HG02884 (cell line): ENCODE results near the gene SPDYE3.
"Not testable (repeated sequence)": the region's sequence is repeated elsewhere in the genome, so short reads cannot be mapped to it uniquely, and the experiment has no call there.

ENCODE experiments used
- ATAC-seq: cut with Tn5 transposase; IDR thresholded peaks from one replicate; pipeline ENCODE4 v1.9.1; 2021; ENCODE audit warnings: mild to moderate bottlenecking, moderate library complexity; ENCODE audit not compliant: unreplicated experiment

Gene SPDYE3

GRCh38 chr7:100287191-100287969 is 20.1 kb upstream of the SPDYE3 start:
- not testable (repeated sequence) for ATAC-seq

GRCh38 chr7:100288258-100288657 is 19.2 kb upstream of the SPDYE3 start:
- not testable (repeated sequence) for ATAC-seq

DNA sequence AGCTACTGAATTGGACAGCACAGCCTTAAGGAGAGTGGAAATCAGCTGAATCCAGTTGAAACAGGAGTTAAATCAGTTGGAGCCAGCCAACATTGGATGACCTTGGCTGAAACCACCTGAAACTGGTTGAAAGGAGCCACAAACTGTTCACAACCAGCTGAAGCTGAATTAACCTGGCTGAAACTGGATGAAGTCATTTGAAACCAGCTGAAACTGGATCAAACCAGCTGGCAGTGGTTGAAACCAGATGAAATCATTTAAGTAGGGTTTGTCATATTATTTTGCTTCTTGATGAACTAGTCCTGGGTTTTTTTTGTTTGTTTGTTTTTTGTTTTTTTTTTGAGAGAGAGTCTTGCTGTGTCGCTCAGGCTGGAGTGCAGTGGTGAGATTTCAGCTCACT is 15.3 kb upstream of the SPDYE3 start:
- not testable (repeated sequence) for ATAC-seq

DNA sequence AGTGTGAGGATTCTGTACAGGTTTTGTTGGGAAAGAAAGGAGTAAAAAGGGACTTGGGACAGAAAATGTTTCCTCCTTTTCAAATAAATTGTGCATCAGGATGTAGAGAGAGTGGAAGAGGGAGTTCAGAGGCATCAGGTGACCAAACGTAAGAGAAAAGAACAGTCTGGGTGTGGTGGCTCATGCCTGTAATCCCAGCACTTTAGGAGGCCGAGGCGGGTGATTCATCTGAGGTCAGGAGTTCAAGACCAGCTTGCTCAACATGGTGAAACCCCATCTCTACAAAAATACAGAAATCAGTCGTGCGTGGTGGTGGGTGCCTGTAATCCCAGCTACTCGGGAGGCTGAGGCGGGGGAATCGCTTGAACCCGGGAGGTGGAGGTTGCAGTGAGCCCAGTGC is 12.2 kb upstream of the SPDYE3 start:
- ATAC-seq, result not testable (repeated sequence)

- ATAC-seq, result not testable (repeated sequence)
Measured at GRCh38 chr7:100297852-100298631, 9.5 kb upstream of the SPDYE3 start.

- ATAC-seq, result not testable (repeated sequence)
Measured at GRCh38 chr7:100298632-100298895, 8.9 kb upstream of the SPDYE3 start.

- not testable (repeated sequence) for ATAC-seq
Measured at GRCh38 chr7:100304526-100304925, 3.0 kb upstream of the SPDYE3 start.

- not testable (repeated sequence) for ATAC-seq
Measured at GRCh38 chr7:100318329-100318728, 10.8 kb downstream of the SPDYE3 start.

- ATAC-seq, result not testable (repeated sequence)
Measured at GRCh38 chr7:100321648-100322047, 14.1 kb downstream of the SPDYE3 start.

GRCh38 chr7:100324194-100324593 is 16.7 kb downstream of the SPDYE3 start:
- not testable (repeated sequence) for ATAC-seq

DNA sequence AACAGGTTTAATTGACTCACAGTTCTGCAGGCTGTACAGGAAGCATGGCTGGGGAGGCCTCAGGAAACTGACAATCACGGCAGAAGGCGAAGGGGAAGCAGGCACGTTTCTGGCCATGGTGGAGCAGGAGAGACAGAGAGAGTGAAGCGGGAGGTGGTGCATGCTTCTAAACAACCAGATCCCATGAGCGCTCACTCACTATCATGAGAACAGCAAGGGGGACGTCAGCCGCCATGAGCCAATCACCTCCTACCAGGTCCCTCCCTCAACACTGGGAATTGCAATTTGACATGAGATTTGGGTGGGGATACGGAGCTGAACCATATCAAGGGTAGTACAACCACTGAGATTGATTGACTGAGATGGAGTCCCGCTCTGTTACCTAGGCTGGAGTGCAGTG is 18.2 kb downstream of the SPDYE3 start:
- ATAC-seq, result not testable (repeated sequence)

- ATAC-seq, result not testable (repeated sequence)
Measured at GRCh38 chr7:100326914-100327313, 19.4 kb downstream of the SPDYE3 start.

- ATAC-seq, result peak; percentile 83
Measured at GRCh38 chr7:100335566-100336466, 28.3 kb downstream of the SPDYE3 start.

DNA sequence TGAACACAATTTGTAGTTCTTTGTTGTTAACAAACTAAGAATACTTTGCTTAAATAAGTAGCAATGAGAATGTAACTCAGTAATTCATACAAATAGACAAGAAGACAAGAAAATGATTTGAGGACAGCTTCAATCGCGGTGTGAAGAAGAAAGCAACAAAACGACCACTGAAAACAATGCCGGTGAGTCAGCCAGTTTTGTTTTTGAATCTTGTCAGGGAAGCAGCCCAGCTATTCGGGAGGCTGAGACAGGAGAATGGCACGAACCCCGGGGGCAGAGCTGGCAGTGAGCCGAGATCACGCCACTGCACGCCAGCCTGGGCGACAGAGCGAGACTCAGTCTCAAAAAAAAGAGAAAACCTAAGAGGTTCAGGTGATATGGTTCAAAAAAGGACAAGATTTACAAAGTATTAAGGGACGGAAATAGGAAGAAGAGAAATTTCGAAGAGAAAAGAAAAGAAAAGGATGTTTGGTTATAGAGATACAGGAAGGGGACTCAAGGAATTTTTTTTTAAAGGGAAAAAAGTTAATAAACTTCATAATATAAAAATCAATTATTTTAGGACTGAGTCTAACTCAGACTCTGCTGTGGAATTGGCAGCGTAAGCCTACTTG is 30.7 kb downstream of the SPDYE3 start:
- ATAC-seq, result not testable (repeated sequence)

DNA sequence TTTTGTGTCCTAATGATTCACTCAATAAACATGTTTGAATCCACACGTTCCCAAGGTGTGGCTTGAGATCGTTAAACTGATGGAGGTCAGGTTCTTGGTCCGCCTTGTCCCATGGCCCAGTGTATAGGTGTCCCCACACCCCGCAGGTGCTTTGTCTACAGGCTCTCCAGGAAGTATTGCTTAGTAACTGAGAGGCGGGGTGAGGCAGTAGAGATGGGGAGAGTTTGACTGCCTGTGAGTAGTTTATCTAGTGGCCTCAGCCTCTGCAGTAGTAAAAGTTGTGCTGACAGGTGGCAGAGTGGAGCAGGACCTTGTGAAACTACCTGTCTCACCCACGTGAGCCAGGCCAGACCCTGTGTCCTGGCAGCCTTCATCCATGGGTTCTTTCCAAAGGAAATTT is 33.8 kb downstream of the SPDYE3 start:
- not testable (repeated sequence) for ATAC-seq

DNA sequence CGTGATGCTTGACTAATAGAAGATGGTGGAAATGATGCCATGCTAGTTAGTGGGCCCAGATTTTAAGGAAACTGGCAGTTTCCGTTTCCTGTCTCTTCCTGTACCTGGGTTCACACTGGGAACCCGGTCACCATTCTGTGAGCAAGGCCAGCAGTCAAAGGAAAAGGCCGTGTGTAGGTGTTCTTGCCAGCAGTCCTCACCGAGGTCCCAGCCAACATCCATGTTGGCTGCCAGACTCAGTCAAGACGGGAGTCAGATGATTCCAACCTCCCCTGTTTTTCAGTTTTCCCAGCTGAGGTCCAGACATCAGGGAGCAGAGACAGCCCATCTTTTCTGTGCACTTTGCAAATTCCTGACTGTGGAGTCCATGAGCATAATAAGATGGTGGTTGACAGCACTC is 35.3 kb downstream of the SPDYE3 start:
- ATAC-seq, result no peak

GRCh38 chr7:100344124-100344559 is 36.6 kb downstream of the SPDYE3 start:
- ATAC-seq, result not testable (repeated sequence)

GRCh38 chr7:100344560-100345287 is 37.2 kb downstream of the SPDYE3 start:
- ATAC-seq, result peak; percentile 82

- peak; percentile 14 for ATAC-seq
Measured at GRCh38 chr7:100345288-100345672, 37.8 kb downstream of the SPDYE3 start.

GRCh38 chr7:100346921-100347320 is 39.4 kb downstream of the SPDYE3 start:
- ATAC-seq, result no peak
